HG03280 (cell line): ENCODE measurements around the gene DEF6.
A peak's percentile ranks its signal among the peaks of the same experiment; 100 is the strongest.
"Not testable (repeated sequence)": the region's sequence is repeated elsewhere in the genome, so short reads cannot be mapped to it uniquely, and the experiment has no call there.

Source experiments
- ATAC-seq: cut with Tn5 transposase; IDR thresholded peaks from one replicate; pipeline ENCODE4 v1.9.1; 2021; ENCODE audit warnings: mild to moderate bottlenecking, moderate library complexity; ENCODE audit not compliant: unreplicated experiment

DEF6 gene

DNA sequence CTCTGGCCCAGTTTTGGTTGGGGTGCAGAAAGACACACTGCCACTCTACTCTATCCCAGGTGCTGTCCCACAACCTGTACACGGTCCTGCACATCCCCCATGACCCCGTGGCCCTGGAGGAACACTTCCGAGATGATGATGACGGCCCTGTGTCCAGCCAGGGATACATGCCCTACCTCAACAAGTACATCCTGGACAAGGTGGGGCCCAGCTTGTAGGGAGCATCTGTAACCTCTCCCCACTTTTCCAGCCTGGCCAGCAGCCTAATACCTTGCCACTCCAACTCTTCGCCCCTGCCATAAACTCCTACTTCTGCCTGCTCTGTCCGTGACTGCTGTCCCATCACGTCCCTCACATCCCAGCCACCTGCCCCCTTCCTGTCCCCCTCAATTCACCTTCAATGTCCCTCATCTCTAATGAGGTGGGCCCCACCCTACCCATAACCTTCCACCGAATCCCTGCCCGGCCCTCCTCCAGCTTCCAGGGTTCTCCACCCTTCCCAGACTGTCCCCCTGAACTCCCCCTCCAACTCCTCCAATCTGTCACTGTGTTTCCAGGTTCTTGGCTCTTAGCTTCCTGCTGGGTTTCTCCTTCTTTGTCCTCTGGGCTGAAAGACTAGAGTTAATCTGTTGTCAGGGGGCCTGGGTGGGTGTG lies 12.1 kb downstream of the DEF6 start:
- no peak for ATAC-seq

GRCh38 chr6:35310265-35310831 lies 12.7 kb downstream of the DEF6 start:
- no peak for ATAC-seq

GRCh38 chr6:35311390-35312075 lies 13.9 kb downstream of the DEF6 start:
- no peak for ATAC-seq

GRCh38 chr6:35312076-35312800 lies 14.6 kb downstream of the DEF6 start:
- no peak for ATAC-seq

- no peak for ATAC-seq
Observed at GRCh38 chr6:35312807-35313206, 15.2 kb downstream of the DEF6 start.

DNA sequence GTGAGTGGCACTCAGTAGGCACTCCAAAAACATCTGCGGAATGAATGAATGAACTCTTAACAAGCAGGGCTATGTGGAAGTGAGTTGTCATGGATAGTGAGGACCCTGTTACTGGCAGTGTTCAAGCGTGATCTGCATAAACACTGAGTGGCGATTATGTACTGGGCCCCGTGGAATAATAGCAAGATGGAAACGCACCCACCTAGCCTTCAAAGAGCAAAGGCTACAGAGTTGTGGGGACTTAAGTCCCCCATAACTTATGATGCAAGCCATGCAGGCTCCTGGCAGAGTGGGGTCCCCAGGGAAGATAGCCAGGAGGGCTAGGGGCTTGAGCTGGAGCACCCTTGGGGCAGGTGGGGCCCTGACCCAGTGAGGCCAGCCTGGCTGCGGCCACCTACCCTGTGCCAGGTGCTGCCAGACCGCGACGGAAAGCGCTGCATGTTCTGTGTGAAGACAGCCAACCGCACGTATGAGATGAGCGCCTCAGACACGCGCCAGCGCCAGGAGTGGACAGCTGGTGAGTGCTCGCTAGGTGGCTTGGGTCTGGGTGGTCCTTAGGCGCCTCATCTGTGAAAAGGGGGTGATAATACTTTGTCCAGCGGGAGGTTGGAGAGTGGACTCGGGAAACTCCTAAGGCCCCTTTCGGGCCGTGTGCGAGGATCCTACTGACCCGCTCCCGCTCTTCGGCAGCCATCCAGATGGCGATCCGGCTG lies 20.0 kb downstream of the DEF6 start:
- ATAC-seq = no peak

- no peak for ATAC-seq
Observed at GRCh38 chr6:35318196-35319171, 20.9 kb downstream of the DEF6 start.

- ATAC-seq = no peak
Observed at GRCh38 chr6:35319346-35320030, 21.9 kb downstream of the DEF6 start.

- ATAC-seq = no peak
Observed at GRCh38 chr6:35320031-35320410, 22.4 kb downstream of the DEF6 start.

DNA sequence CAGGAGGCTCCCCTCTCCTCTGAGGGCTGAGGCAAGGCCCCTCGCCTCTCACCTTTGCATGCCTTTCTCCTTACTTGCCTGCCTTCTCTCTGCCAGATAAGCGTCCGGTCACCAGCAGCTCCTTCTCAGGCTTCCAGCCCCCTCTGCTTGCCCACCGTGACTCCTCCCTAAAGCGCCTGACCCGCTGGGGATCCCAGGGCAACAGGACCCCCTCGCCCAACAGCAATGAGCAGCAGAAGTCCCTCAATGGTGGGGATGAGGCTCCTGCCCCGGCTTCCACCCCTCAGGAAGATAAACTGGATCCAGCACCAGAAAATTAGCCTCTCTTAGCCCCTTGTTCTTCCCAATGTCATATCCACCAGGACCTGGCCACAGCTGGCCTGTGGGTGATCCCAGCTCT lies 23.5 kb downstream of the DEF6 start:
- no peak for ATAC-seq

GRCh38 chr6:35327349-35328027 lies 29.9 kb downstream of the DEF6 start:
- peak; percentile 69 for ATAC-seq

GRCh38 chr6:35328108-35328723 lies 30.6 kb downstream of the DEF6 start:
- no peak for ATAC-seq

- not testable (repeated sequence) for ATAC-seq
Observed at GRCh38 chr6:35328965-35329364, 31.3 kb downstream of the DEF6 start.

DNA sequence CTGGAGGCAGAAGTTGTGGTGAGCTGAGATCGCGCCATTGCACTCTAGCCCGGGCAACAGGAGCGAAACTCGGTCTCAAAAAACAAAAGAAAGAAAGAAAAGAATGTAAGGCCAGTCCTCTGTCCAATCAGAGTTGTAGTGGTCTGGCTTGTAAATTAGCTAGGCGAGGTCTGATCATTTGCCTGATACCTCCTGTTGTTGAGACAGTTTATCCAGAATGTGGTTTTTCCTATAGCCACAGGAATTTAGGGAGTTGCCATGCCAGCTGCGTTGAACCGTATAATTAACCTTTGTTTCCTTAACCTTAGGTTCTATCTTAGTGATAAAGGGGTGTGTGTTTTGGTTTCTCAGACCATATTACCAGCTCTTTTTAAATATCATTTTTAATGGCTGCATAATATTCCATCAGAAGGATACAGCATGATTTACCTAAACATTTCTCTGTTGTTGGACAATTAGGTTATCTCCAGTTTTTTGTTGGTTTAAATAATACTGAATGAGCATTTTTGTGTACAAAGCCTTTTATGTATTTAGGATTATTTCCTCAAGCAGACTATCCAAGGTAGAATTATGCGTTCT lies 33.0 kb downstream of the DEF6 start:
- no peak for ATAC-seq

GRCh38 chr6:35332074-35332887 lies 34.7 kb downstream of the DEF6 start:
- ATAC-seq = not testable (repeated sequence)

DNA sequence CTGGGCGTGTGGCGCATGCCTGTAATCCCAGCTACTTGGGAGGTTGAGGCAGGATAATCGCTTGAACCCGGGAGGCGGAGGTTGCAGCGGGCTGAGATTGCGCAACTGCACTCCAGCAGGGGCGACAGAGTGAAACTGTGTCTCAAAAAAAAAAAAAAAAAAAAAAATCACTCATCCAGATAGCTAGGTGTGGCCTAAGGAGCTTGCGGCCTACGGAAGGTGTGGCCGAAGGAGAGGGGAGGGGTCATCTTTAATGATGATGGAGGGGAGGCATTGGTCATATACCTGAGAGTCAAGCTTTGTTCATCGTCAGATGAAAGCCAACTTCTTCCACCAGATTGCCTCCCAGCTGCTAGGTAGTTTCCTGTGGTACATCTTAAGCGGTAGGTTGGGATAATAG lies 43.9 kb downstream of the DEF6 start:
- ATAC-seq = no peak
